K562 (cell line): ENCODE measurements around the gene SPATA6. TPM values are rescaled to one million over a fixed set of nuclear protein-coding genes. Genes with fewer than 3 reads are reported as not detected.

Experiments
- ATAC-seq: fragments of 200-7000 bp; cut with Tn5 transposase; 3 replicates; pipeline ENCODE4 v1.9.1; 2020; ENCODE audit warnings: moderate library complexity
- BruUV-seq: library from RNA; stranded (reverse); fragments of 400-500 nt; replicated peaks from 2 replicates; lab custom pipeline; 2021; lab: Mats Ljungman, UMichigan
- CTCF ChIA-PET: fragments of 300-600 bp; formaldehyde crosslinking; extraction: SDS; loops from one replicate; lab custom pipeline; 2021; ENCODE audit warnings: low intra/inter-chr PET ratio; lab: Yijun Ruan, JAX
- POLR2A ChIA-PET: fragments of 300-600, 350-650 bp; sonication (Branson Sonifier 250); formaldehyde crosslinking; extraction: SDS; loops from one replicate; lab custom pipeline; 2021; ENCODE audit warnings: antibody characterized with exemption, inconsistent platforms; lab: Yijun Ruan, JAX
- DNase-seq, 4 experiments: peaks; one replicate each; pipeline versions ENCODE4 v3.0.0 to v3.0.0-alpha.2; 2011 to 2018; ENCODE audit warnings: low spot score in 3 of 4, mixed read lengths in 3 of 4; ENCODE audit errors: extremely low read depth in 1 of 4
- FAIRE-seq: peaks from 2 replicates; lab custom pipeline; 2011; peaks lifted over from hg19 to GRCh38; lab: Jason Lieb, UNC
- H2AFZ ChIP-seq: 2 replicates; pipeline ENCODE4 v1.6.0; 2011; ENCODE audit warnings: low read depth, low read length, control low read depth, inconsistent platforms
- H3K27ac ChIP-seq: fragments of 200-600 bp; 3 replicates; pipeline ENCODE4 v1.8.0; 2011; ENCODE audit warnings: low read depth, mild to moderate bottlenecking, control low read depth, inconsistent platforms, low read length, moderate library complexity, mixed read lengths; ENCODE audit errors: extremely low read depth
- H3K27me3 ChIP-seq, 2 experiments: fragments of 300-600 bp in 1 of 2; 2 replicates in 1 of 2; 3 replicates in 1 of 2; pipeline versions ENCODE4 v1.6.0 to v1.8.0; 2011; ENCODE audit warnings: inconsistent platforms in 2 of 2, low read length in 2 of 2, mild to moderate bottlenecking in 1 of 2, mixed read lengths in 1 of 2, moderate library complexity in 1 of 2; ENCODE audit not compliant: control insufficient read depth in 2 of 2, insufficient read depth in 2 of 2
- H3K36me3 ChIP-seq: fragments of 300-600 bp; 3 replicates; pipeline ENCODE4 v1.8.0; 2011; ENCODE audit warnings: mild to moderate bottlenecking, low read length, inconsistent platforms; ENCODE audit not compliant: control insufficient read depth, insufficient read depth
- H3K4me1 ChIP-seq, 2 experiments: fragments of 200-600 bp in 1 of 2; replicated peaks in 1 of 2; 2 replicates in 1 of 2; 3 replicates in 1 of 2; pipeline versions ENCODE4 v1.5.1 to v1.8.0; 2011; ENCODE audit warnings: inconsistent platforms in 2 of 2, low read length in 2 of 2, mild to moderate bottlenecking in 1 of 2, mixed read lengths in 1 of 2, moderate library complexity in 1 of 2; ENCODE audit not compliant: control insufficient read depth in 2 of 2, insufficient read depth in 2 of 2
- H3K4me2 ChIP-seq: 2 replicates; pipeline ENCODE4 v1.6.1; 2011; ENCODE audit warnings: low read length, control low read depth, inconsistent platforms, mixed read lengths; ENCODE audit not compliant: insufficient read depth
- H3K4me3 ChIP-seq: fragments of 200-600 bp; sonication (generic), shearing (Covaris generic); 2 replicates; pipeline ENCODE4 v1.5.1; 2016; ENCODE audit warnings: control low read depth, inconsistent platforms
- H3K79me2 ChIP-seq: fragments of 200-600 bp; 3 replicates; pipeline ENCODE4 v1.8.0; 2011; ENCODE audit warnings: low read length, inconsistent platforms; ENCODE audit not compliant: control insufficient read depth, insufficient read depth
- H3K9ac ChIP-seq, 2 experiments: 2 replicates each; pipeline versions ENCODE4 v1.6.0 to v1.6.1; 2011; ENCODE audit warnings: low read depth in 2 of 2, low read length in 2 of 2, control low read depth in 1 of 2, inconsistent platforms in 1 of 2, mild to moderate bottlenecking in 1 of 2, mixed read lengths in 1 of 2; ENCODE audit not compliant: insufficient read depth in 1 of 2
- H3K9me1 ChIP-seq: one replicate; pipeline ENCODE4 v1.6.0; 2011; ENCODE audit warnings: inconsistent platforms, mild to moderate bottlenecking, low read length, moderate library complexity; ENCODE audit not compliant: control insufficient read depth, insufficient read depth
- H3K9me3 ChIP-seq: replicated peaks from 2 replicates; pipeline ENCODE4 v1.5.1; 2011; ENCODE audit warnings: low read depth, low read length, inconsistent platforms; ENCODE audit not compliant: control insufficient read depth, insufficient read depth
- H4K20me1 ChIP-seq: replicated peaks from 2 replicates; pipeline ENCODE4 v1.6.1; 2011; ENCODE audit warnings: low read length, inconsistent platforms, mixed read lengths; ENCODE audit not compliant: control insufficient read depth, insufficient read depth
- ARID4B ChIP-seq: sonication (generic); formaldehyde crosslinking; IDR thresholded peaks from 2 replicates; pipeline ENCODE4 v1.8.0; 2022; ENCODE audit warnings: mild to moderate bottlenecking, missing genetic modification reagents
- CGGBP1 ChIP-seq: fragments of 250-450 bp; sonication (Bioruptor Pico); IDR thresholded peaks from 2 replicates; pipeline ENCODE4 v1.9.0; 2021; ENCODE audit warnings: mild to moderate bottlenecking
- CHD1 ChIP-seq: fragments of 200-600 bp; sonication (generic); IDR thresholded peaks from one replicate; pipeline ENCODE4 v1.6.1; 2012; ENCODE audit warnings: mild to moderate bottlenecking, moderate library complexity, low read length, inconsistent platforms
- DEAF1 ChIP-seq: fragments of 450-650 bp; formaldehyde crosslinking; IDR thresholded peaks from 2 replicates; pipeline ENCODE4 v1.4.0; 2020; ENCODE audit warnings: mild to moderate bottlenecking, moderate library complexity
- DIDO1 ChIP-seq: fragments of 450-650 bp; IDR thresholded peaks from 2 replicates; pipeline ENCODE4 v1.6.1; 2016; ENCODE audit warnings: low read depth, missing biosample characterization, missing genetic modification characterization
- DLX4 ChIP-seq: fragments of 250-450 bp; sonication (Bioruptor Pico); IDR thresholded peaks from 2 replicates; pipeline ENCODE4 v1.6.1; 2021; ENCODE audit warnings: mild to moderate bottlenecking
- E2F3 ChIP-seq: fragments of 250-450 bp; sonication (Bioruptor Pico); IDR thresholded peaks from 2 replicates; pipeline ENCODE4 v1.4.0; 2020; ENCODE audit warnings: mild to moderate bottlenecking
- MTA1 ChIP-seq: fragments of 450-650 bp; IDR thresholded peaks from 2 replicates; pipeline ENCODE4 v1.6.1; 2017; ENCODE audit warnings: borderline replicate concordance
- MXI1 ChIP-seq: IDR thresholded peaks from 2 replicates; pipeline ENCODE4 v1.6.1; 2011; ENCODE audit warnings: low read depth, mild to moderate bottlenecking, improper control_type of control experiment, low read length
- PHB ChIP-seq: fragments of 250-450 bp; sonication (Bioruptor Pico); IDR thresholded peaks from 2 replicates; pipeline ENCODE4 v1.5.0; 2021
- RAD21 ChIP-seq, 2 experiments: fragments of 250-450 bp in 1 of 2; fragments of 450-650 bp in 1 of 2; sonication (Bioruptor Pico) in 1 of 2; formaldehyde crosslinking in 1 of 2; IDR thresholded peaks in 1 of 2; conservative IDR thresholded peaks in 1 of 2; 2 replicates each; pipeline versions ENCODE4 v1.4.0 to v1.8.0; 2020 to 2022; ENCODE audit warnings: mild to moderate bottlenecking in 2 of 2, moderate library complexity in 1 of 2
- TAF9B ChIP-seq: fragments of 450-650 bp; IDR thresholded peaks from 2 replicates; pipeline ENCODE4 v1.6.1; 2018; ENCODE audit warnings: mild to moderate bottlenecking; ENCODE audit not compliant: partially characterized antibody
- TCFL5 ChIP-seq: fragments of 250-450 bp; sonication (Bioruptor Pico); conservative IDR thresholded peaks from 2 replicates; pipeline ENCODE4 v1.6.1; 2021; ENCODE audit warnings: mild to moderate bottlenecking, moderate library complexity, matching md5 sums
- ZNF174 ChIP-seq: fragments of 250-450 bp; sonication (Bioruptor Pico); IDR thresholded peaks from 2 replicates; pipeline ENCODE4 v1.4.0; 2020; ENCODE audit warnings: mild to moderate bottlenecking
- ZNF184 ChIP-seq: sonication (generic); formaldehyde crosslinking; IDR thresholded peaks from 2 replicates; pipeline ENCODE4 v1.5.0; 2020; ENCODE audit warnings: missing genetic modification reagents
- ZNF24 ChIP-seq: fragments of 450-650 bp; IDR thresholded peaks from 2 replicates; pipeline ENCODE4 v1.6.1; 2016
- ZNF384 ChIP-seq: IDR thresholded peaks from 2 replicates; pipeline ENCODE4 v1.6.1; 2012; ENCODE audit warnings: low read depth, low read length, improper control_type of control experiment
- ZNF561 ChIP-seq: fragments of 450-650 bp; formaldehyde crosslinking; conservative IDR thresholded peaks from 2 replicates; pipeline ENCODE4 v1.4.0; 2020; ENCODE audit warnings: mild to moderate bottlenecking, moderate library complexity
- WGBS: fragments of 100-300 bp; shearing (Covaris generic); methylation state at CpG from one replicate; pipeline ENCODE4 v1.1.6; 2016; ENCODE audit warnings: low coverage, mixed read lengths; ENCODE audit not compliant: insufficient coverage; ENCODE audit errors: missing lambda C conversion rate; 5-methylcytosine and 5-hydroxymethylcytosine counted together
- in situ Hi-C: fragments of 300-500 bp; cut with MboI; formaldehyde crosslinking; loops from 4 replicates; pipeline ENCODE4 v1.15.0; 2018; ENCODE audit warnings: inconsistent platforms, mixed read lengths
- intact Hi-C: fragments of 100-400 bp; cut with micrococcal nuclease; formaldehyde crosslinking; loops from 2 replicates; pipeline ENCODE4 v1.14.2; 2022
- polyA plus RNA-seq, 8 experiments: library from polyadenylated mRNA; depleted of rRNA in 4 of 8; stranded (reverse) in 5 of 8; unstranded in 3 of 8; fragments of >200 nt; fragmentation: Nextera tagmentation in 2 of 8; fragmentation: Illumina TruSeq in 1 of 8; extraction: Ambion mirVana in 2 of 8; extraction: Trizol in 1 of 8; gene quantifications; 2 replicates each; pipeline versions ENCODE4 v1.2.1 to v1.2.3, GENCODE V29; 2011 to 2014; ENCODE audit warnings: inconsistent platforms in 1 of 8, missing spikeins in 1 of 8
- total RNA-seq, 7 experiments: library from RNA; depleted of rRNA in 6 of 7; stranded (reverse); fragments of >200 nt in 6 of 7; fragmentation: Illumina TruSeq in 2 of 7; extraction: Trizol in 2 of 7; gene quantifications; 2 replicates each; pipeline versions ENCODE4 v1.2.1 to v1.2.3, GENCODE V29; 2011 to 2021; ENCODE audit warnings: low replicate concordance in 1 of 7

SPATA6 gene
- total and polyA plus RNA-seq, 9 of the 15 experiments (the other 6 are each of a cell fraction or from before 2014, with no cell fraction given) = 0.01 to 0.91 (median 0.18) TPM

GRCh38 chr1:48450505-48450904 lies 21.5 kb downstream of the SPATA6 start:
- no TSS peak for BruUV-seq
- CTCF ChIA-PET = no interaction called here
- FAIRE-seq (no peak), ATAC-seq (no peak), DNase-seq (no peak)
- WGBS = 0% methylated on average over 1 of the region's 1 CpG
- Histone ChIP-seq H4K20me1 (no peaks in the 10 kb centered on the region), H3K36me3 (no peaks in the 10 kb centered on the region), H3K9ac (no peak overlapping the region), H2AFZ (no peak overlapping the region), H3K9me3 (no peaks in the 10 kb centered on the region), H3K27ac (no peak overlapping the region), H3K79me2 (no peaks in the 10 kb centered on the region), H3K9me1 (no peaks in the 10 kb centered on the region)
- in situ Hi-C loops (no loop called here), intact Hi-C loops (no loop called here)
- TF ChIP-seq ZNF384 (no peak), RAD21 (CRISPR knock-in tag; conservative IDR thresholded peaks at IDR 0.05 in 1 of 2, IDR thresholded peaks at IDR 0.05 in 1 of 2) (no peak), MXI1 (no peak), ZNF174 (CRISPR knock-in tag) (no peak), TAF9B (no peak), PHB (CRISPR knock-in tag) (no peak), CGGBP1 (CRISPR knock-in tag) (no peak), ZNF24 (no peak), CHD1 (no peak), DIDO1 (tag) (no peak), TCFL5 (CRISPR knock-in tag) (no peak), MTA1 (no peak), DLX4 (CRISPR knock-in tag) (no peak), ZNF561 (CRISPR knock-in tag) (no peak), E2F3 (no peak), ZNF184 (CRISPR knock-in tag) (no peak), DEAF1 (CRISPR knock-in tag) (no peak), ARID4B (CRISPR knock-in tag) (no peak)
- TF ChIP-seq, all 486 proteins: peak for 0
- Histone ChIP-seq H3K4me1 (no peaks in the 10 kb centered on the region), H3K4me3 (no peak overlapping the region), H3K4me2 (no peak overlapping the region), H3K27me3 (no peaks in the 10 kb centered on the region)
- POLR2A ChIA-PET = interaction anchor here (0.5 to 1.1 kb wide), 2 partner anchors 12 to 250 kb away, joined by 3 to 4 read pairs; no protein-coding TSS in a partner anchor
